ENCODE data around the gene C5.
"Not testable (repeated sequence)": the region's sequence is repeated elsewhere in the genome, so short reads cannot be mapped to it uniquely, and the experiment has no call there.

Gene C5

DNA sequence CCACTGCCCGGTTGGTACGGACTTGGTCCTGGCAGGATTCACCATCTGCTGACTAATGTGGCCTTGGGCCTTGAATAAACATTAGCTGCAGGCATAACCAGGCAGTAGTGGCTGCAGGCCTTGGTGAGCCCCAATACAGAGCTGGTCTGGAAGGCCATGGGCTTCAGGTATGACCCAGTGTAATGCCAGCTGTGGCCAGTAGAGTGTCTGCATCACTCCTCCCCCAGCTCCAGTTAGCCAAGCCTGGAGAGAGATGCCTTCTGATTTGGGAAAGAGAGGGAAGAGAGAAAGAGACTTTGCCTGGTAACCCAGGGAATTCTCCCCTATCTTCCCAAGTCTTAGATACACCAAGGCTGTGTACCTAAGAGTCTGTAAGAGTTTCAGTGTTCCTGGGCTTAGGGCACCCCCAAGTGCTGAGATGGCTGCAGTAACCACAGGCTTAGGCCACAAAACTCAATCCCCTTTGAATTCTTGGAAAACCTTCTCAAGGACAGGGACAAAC lies 5.6 kb upstream of the C5 start:
- TF ChIP-seq PAX5 (IDR thresholded peaks at IDR 0.05; ENCODE audit: insufficient read depth, low read length, severe bottlenecking) (no peak), POU2F2 (IDR thresholded peaks at IDR 0.05; ENCODE audit: low read depth, low read length) (no peak), POLR2AphosphoS5 (IDR thresholded peaks at IDR 0.05; ENCODE audit: low read depth, low read length) (no peak), SPI1 (IDR thresholded peaks at IDR 0.05; ENCODE audit: low read depth, low read length) (no peak), TAF1 (IDR thresholded peaks at IDR 0.05; ENCODE audit: low read depth, low read length) (no peak), POLR2A (IDR thresholded peaks at IDR 0.05; ENCODE audit: low read depth, low read length) (no peak)
- DNase-seq (ENCODE audit: insufficient read length, low spot score) (no peak), FAIRE-seq (peak; percentile 9)

DNA sequence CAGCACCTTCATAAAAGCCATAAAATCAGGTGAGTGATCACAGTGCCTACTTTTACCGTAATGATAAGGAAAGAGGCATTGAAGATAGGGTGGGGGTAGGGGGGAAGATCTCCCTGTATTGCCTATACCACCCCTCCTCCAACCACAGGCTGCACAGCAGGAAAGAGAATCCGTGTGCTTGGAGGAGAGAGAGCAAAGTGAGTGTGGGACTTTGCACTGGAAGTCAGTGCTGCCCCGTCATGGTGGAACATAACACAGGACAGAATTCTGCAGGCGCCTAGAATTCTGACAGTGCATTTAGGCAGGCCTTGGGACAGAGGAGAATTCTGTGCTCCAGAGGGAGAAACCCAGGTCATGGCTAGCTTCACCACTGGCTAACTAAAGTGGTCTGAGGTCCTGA lies 3.5 kb upstream of the C5 start:
- DNase-seq (ENCODE audit: insufficient read length, low spot score) (no peak), FAIRE-seq (no peak)
- TF ChIP-seq PAX5 (IDR thresholded peaks at IDR 0.05; ENCODE audit: insufficient read depth, low read length, severe bottlenecking) (no peak), POLR2A (IDR thresholded peaks at IDR 0.05; ENCODE audit: low read depth, low read length) (no peak), SPI1 (IDR thresholded peaks at IDR 0.05; ENCODE audit: low read depth, low read length) (no peak), TAF1 (IDR thresholded peaks at IDR 0.05; ENCODE audit: low read depth, low read length) (no peak), POLR2AphosphoS5 (IDR thresholded peaks at IDR 0.05; ENCODE audit: low read depth, low read length) (no peak), POU2F2 (IDR thresholded peaks at IDR 0.05; ENCODE audit: low read depth, low read length) (no peak)

DNA sequence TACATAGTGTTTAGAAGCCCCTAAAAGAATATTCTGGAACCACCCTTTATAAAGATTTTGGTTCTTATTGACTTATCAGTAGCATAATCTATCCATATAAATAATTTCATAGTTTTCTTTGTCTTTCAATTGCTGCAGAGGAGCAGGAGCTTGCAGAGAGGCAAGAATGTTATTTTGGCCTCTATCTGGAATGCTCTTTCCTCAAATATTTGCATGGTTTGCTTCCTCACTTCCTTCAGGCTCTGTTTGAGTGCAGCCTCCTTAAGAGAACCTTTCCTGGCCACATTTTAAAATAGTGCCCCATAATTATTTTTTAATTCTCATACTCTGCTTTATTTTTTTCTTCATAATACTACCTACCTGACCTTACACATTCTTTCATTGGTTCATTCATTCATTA lies 1.5 kb downstream of the C5 start:
- TF ChIP-seq PAX5 (IDR thresholded peaks at IDR 0.05; ENCODE audit: insufficient read depth, low read length, severe bottlenecking) = no peak
- TF ChIP-seq POLR2A (IDR thresholded peaks at IDR 0.05; ENCODE audit: low read depth, low read length) = no peak
- TF ChIP-seq POLR2AphosphoS5 (IDR thresholded peaks at IDR 0.05; ENCODE audit: low read depth, low read length) = no peak
- TF ChIP-seq TAF1 (IDR thresholded peaks at IDR 0.05; ENCODE audit: low read depth, low read length) = no peak
- no peak for TF ChIP-seq POU2F2 (IDR thresholded peaks at IDR 0.05; ENCODE audit: low read depth, low read length)
- TF ChIP-seq SPI1 (IDR thresholded peaks at IDR 0.05; ENCODE audit: low read depth, low read length) = no peak
- FAIRE-seq (no peak), DNase-seq (ENCODE audit: insufficient read length, low spot score) (no peak)

DNA sequence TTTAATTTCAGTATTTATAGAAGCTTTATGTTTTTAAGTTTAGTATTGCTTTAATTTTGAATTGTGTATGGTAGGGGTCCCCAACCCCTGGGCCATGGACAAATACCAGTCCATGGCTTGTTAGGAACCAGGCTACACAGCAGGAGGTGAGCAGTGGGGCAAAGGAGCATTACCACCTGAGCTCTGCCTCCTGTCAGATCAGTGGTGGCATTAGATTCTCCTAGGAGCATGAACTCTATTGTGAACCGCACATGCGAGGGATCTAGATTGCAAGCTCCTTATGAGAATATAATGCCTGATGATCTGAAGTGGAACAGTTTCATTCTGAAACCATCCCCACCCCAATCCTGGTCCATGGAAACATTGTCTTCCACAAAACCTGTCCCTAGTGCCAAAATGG lies 1.9 kb downstream of the C5 start:
- no peak for FAIRE-seq
- no peak for DNase-seq (ENCODE audit: insufficient read length, low spot score)
- TF ChIP-seq SPI1 (IDR thresholded peaks at IDR 0.05; ENCODE audit: low read depth, low read length) = no peak
- no peak for TF ChIP-seq POLR2A (IDR thresholded peaks at IDR 0.05; ENCODE audit: low read depth, low read length)
- TF ChIP-seq POU2F2 (IDR thresholded peaks at IDR 0.05; ENCODE audit: low read depth, low read length) = no peak
- no peak for TF ChIP-seq TAF1 (IDR thresholded peaks at IDR 0.05; ENCODE audit: low read depth, low read length)
- no peak for TF ChIP-seq POLR2AphosphoS5 (IDR thresholded peaks at IDR 0.05; ENCODE audit: low read depth, low read length)
- no peak for TF ChIP-seq PAX5 (IDR thresholded peaks at IDR 0.05; ENCODE audit: insufficient read depth, low read length, severe bottlenecking)

DNA sequence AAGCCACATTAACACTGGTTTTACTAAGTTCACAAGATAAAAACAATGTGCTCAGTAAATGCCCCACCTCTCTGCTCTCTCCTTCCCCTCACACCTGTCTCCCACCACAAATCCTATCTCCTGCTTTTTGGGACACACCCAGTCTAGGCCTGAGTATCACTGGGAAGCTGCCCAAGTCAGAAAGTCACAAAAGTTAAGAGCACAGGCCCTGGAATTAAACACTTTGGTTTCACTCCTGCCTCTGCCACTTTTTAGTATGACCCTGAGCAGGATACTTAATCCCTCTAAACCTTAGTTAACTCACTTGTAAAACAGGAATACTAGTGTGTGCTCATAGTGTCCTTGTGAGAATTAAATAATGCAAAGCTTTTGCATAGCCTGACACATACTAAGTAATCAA lies 11.3 kb downstream of the C5 start:
- DNase-seq (ENCODE audit: insufficient read length, low spot score) (no peak), FAIRE-seq (no peak)
- TF ChIP-seq POLR2AphosphoS5 (IDR thresholded peaks at IDR 0.05; ENCODE audit: low read depth, low read length) = no peak
- no peak for TF ChIP-seq PAX5 (IDR thresholded peaks at IDR 0.05; ENCODE audit: insufficient read depth, low read length, severe bottlenecking)
- TF ChIP-seq SPI1 (IDR thresholded peaks at IDR 0.05; ENCODE audit: low read depth, low read length) = no peak
- no peak for TF ChIP-seq POU2F2 (IDR thresholded peaks at IDR 0.05; ENCODE audit: low read depth, low read length)
- TF ChIP-seq TAF1 (IDR thresholded peaks at IDR 0.05; ENCODE audit: low read depth, low read length) = no peak
- TF ChIP-seq POLR2A (IDR thresholded peaks at IDR 0.05; ENCODE audit: low read depth, low read length) = no peak

DNA sequence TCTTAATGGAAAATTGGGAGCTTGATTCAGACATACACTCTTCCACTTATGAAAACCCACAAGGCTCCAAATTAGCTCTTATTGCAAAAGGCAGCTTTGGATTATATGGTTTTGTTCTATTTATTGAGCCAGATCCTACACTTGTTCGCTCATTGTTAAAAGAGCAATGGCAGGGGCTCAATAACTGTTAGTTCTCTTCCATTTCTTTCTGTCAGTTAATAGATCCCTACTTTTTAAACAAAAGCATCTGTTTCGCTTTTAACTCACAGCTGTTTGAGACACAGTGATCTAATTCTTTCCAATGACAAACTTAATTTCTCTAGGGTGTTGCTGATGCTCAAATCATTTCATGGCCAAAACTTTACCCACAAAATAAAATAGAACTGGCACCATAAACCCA lies 11.7 kb downstream of the C5 start:
- DNase-seq (ENCODE audit: insufficient read length, low spot score) (no peak), FAIRE-seq (no peak)
- TF ChIP-seq PAX5 (IDR thresholded peaks at IDR 0.05; ENCODE audit: insufficient read depth, low read length, severe bottlenecking) = no peak
- no peak for TF ChIP-seq POLR2AphosphoS5 (IDR thresholded peaks at IDR 0.05; ENCODE audit: low read depth, low read length)
- no peak for TF ChIP-seq SPI1 (IDR thresholded peaks at IDR 0.05; ENCODE audit: low read depth, low read length)
- TF ChIP-seq TAF1 (IDR thresholded peaks at IDR 0.05; ENCODE audit: low read depth, low read length) = no peak
- no peak for TF ChIP-seq POLR2A (IDR thresholded peaks at IDR 0.05; ENCODE audit: low read depth, low read length)

DNA sequence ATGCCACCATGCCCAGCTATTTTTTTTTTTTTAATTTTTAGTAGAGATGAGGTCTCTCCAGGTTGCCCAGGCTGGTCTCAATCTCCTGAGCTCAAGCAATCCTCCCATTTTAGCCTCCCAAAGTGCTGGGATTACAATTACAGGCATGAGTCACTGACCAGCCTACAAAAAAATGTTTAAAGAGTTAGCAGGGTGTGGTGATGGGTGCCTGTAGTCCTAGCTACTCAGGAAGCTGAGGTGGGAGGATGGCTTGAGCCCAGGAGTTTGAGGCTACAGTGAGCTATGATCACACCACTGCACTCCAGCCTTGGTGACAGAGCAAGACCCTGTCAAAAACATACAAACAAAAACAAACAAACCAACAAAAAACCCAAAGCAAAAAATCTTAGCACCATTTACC lies 14.4 kb downstream of the C5 start:
- not testable (repeated sequence) for FAIRE-seq; DNase-seq (ENCODE audit: insufficient read length, low spot score)

DNA sequence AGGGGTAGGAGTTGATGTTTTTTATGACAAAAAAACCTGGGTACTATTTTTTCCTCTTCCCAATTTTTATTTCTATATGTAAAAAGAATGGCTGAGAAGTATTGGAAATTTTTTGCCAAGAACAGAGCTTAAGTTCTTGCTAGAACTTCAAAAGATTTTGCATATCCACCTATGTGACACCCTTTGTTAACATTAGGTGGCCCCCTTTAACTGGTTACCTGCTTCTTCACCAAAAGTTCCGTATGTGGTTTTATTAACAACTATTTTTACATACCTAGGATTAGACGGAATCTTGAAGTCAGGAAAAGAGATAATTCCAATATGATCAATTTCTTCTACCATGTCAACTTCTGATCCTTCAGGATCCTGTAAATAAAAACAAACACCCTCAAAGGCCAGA lies 15.5 kb downstream of the C5 start:
- TF ChIP-seq POLR2AphosphoS5 (IDR thresholded peaks at IDR 0.05; ENCODE audit: low read depth, low read length) = no peak
- TF ChIP-seq SPI1 (IDR thresholded peaks at IDR 0.05; ENCODE audit: low read depth, low read length) = no peak
- no peak for TF ChIP-seq PAX5 (IDR thresholded peaks at IDR 0.05; ENCODE audit: insufficient read depth, low read length, severe bottlenecking)
- no peak for TF ChIP-seq POLR2A (IDR thresholded peaks at IDR 0.05; ENCODE audit: low read depth, low read length)
- TF ChIP-seq TAF1 (IDR thresholded peaks at IDR 0.05; ENCODE audit: low read depth, low read length) = no peak
- TF ChIP-seq POU2F2 (IDR thresholded peaks at IDR 0.05; ENCODE audit: low read depth, low read length) = no peak
- DNase-seq (ENCODE audit: insufficient read length, low spot score) = no peak
- no peak for FAIRE-seq

DNA sequence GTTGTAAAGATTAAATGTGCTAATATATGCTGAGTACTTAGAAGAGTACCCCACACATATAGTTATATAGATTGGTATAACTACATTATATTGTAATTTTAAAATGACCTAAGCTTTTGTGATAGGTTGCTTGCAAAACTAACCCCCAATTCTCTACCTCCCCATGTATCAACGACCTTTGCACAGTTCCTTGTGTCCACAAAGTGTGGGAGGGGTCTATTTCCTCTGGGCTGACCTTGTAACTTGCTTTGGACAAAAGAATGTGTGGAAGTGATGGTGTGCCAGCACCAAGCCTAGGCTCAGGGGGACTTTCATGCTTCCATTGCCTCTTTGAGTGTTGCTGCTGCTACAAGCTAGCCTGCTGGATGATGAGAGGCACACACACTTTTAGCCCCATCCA lies 20.6 kb downstream of the C5 start:
- DNase-seq (ENCODE audit: insufficient read length, low spot score) = no peak
- no peak for FAIRE-seq
- TF ChIP-seq POLR2AphosphoS5 (IDR thresholded peaks at IDR 0.05; ENCODE audit: low read depth, low read length) (no peak), POLR2A (IDR thresholded peaks at IDR 0.05; ENCODE audit: low read depth, low read length) (no peak), PAX5 (IDR thresholded peaks at IDR 0.05; ENCODE audit: insufficient read depth, low read length, severe bottlenecking) (no peak), TAF1 (IDR thresholded peaks at IDR 0.05; ENCODE audit: low read depth, low read length) (no peak), POU2F2 (IDR thresholded peaks at IDR 0.05; ENCODE audit: low read depth, low read length) (no peak), SPI1 (IDR thresholded peaks at IDR 0.05; ENCODE audit: low read depth, low read length) (no peak)

DNA sequence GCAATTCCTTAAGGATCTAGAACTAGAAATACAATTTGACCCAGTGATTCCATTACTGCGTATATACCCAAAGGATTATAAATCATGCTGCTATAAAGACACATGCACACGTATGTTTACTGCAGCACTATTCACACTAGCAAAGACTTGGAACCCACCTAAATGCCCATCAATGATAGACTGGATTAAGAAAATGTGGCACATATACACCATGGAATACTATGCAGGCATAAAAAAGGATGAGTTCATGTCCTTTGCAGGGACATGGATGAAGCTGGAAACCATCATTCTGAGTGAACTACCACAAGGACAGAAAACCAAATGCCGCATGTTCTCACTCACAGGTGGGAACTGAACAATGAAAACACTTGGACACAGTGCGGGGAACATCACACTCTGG lies 21.8 kb downstream of the C5 start:
- FAIRE-seq; DNase-seq (ENCODE audit: insufficient read length, low spot score): not testable (repeated sequence)

DNA sequence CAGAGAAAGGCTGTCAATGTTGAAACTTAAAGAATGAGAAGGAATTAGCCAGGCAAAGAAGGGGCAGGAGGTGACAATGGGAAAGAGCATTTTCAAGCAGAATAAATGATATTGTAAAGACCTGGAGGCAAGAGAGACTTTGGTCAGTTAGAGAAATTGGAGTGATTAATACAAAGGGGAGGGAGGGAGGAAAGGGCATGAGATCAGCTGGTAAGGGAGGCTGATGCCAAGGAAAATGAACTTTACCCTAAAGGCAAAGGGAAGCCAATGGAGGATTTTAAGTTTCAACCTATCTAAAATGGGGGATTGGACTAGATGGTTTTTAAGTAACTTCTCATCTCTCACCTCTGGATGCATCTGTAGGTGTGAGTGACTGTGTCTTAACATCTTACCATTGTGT lies 23.3 kb downstream of the C5 start:
- DNase-seq (ENCODE audit: insufficient read length, low spot score) = no peak
- no peak for FAIRE-seq
- TF ChIP-seq POU2F2 (IDR thresholded peaks at IDR 0.05; ENCODE audit: low read depth, low read length) (no peak), TAF1 (IDR thresholded peaks at IDR 0.05; ENCODE audit: low read depth, low read length) (no peak), SPI1 (IDR thresholded peaks at IDR 0.05; ENCODE audit: low read depth, low read length) (no peak), POLR2AphosphoS5 (IDR thresholded peaks at IDR 0.05; ENCODE audit: low read depth, low read length) (no peak), POLR2A (IDR thresholded peaks at IDR 0.05; ENCODE audit: low read depth, low read length) (no peak), PAX5 (IDR thresholded peaks at IDR 0.05; ENCODE audit: insufficient read depth, low read length, severe bottlenecking) (no peak)
